ENCODE data around the gene DSE.

DNA sequence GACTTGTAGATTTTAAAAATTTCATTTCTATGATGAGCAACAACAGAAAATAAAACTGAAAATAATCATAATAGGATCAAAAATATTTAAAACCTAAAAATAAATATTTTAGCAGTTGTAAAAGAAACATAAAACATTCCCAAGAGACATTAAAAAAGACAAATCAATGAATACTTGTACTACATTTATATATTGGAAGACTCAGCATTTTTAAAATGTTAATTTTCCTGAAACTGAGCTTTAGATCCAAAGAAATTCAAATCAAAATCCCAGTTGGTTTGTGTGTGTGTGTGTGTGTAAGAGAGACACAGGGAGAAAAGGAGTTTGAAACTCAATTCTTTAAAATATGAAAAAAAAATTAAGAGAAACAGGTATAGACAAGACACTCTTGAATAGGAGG is 38.7 kb upstream of the DSE start:
- no peak for TF ChIP-seq EZH2 (IDR thresholded peaks at IDR 0.05; ENCODE audit: low read length, missing control alignments)
- TF ChIP-seq, protein P1, sequence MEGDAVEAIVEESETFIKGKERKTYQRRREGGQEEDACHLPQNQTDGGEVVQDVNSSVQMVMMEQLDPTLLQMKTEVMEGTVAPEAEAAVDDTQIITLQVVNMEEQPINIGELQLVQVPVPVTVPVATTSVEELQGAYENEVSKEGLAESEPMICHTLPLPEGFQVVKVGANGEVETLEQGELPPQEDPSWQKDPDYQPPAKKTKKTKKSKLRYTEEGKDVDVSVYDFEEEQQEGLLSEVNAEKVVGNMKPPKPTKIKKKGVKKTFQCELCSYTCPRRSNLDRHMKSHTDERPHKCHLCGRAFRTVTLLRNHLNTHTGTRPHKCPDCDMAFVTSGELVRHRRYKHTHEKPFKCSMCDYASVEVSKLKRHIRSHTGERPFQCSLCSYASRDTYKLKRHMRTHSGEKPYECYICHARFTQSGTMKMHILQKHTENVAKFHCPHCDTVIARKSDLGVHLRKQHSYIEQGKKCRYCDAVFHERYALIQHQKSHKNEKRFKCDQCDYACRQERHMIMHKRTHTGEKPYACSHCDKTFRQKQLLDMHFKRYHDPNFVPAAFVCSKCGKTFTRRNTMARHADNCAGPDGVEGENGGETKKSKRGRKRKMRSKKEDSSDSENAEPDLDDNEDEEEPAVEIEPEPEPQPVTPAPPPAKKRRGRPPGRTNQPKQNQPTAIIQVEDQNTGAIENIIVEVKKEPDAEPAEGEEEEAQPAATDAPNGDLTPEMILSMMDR (conservative IDR thresholded peaks at IDR 0.05 in 1 of 2, IDR thresholded peaks at IDR 0.05 in 1 of 2; ENCODE audit: low read depth in 1 of 2, low read length in 2 of 2) = no peak
